Naive thymus-derived CD4-positive, alpha-beta T cell (primary cell): ENCODE results near the gene GJD4. TPM values are rescaled to one million over a fixed set of nuclear protein-coding genes. Genes with fewer than 3 reads are reported as not detected.

ENCODE experiments used
- ATAC-seq: fragments of 150-1000 bp; cut with Tn5 transposase; 2 replicates; pipeline ENCODE4 v1.10.0; 2021; ENCODE audit warnings: mild to moderate bottlenecking, moderate library complexity
- CTCF ChIA-PET: fragments of 350-600 bp; sonication (Branson Sonifier 250); formaldehyde crosslinking; loops from one replicate; lab custom pipeline; 2021; ENCODE audit warnings: antibody characterized with exemption; lab: Charles Lee
- POLR2A ChIA-PET: fragments of 350-600 bp; sonication (Branson Sonifier 250); formaldehyde crosslinking; loops from one replicate; lab custom pipeline; 2021; ENCODE audit warnings: antibody characterized with exemption, inconsistent platforms; lab: Charles Lee
- DNase-seq, 9 donors: peaks; one replicate each; pipeline versions ENCODE4 v3.0.0 to v3.0.0-alpha.2; 2020 to 2022; ENCODE audit warnings: mixed read lengths in 1 of 9
- H3K27ac ChIP-seq: one replicate; pipeline ENCODE4 v1.7.0; 2013; ENCODE audit warnings: mild to moderate bottlenecking, low read depth, low read length, moderate library complexity
- H3K27me3 ChIP-seq, 2 donors: one replicate each; pipeline ENCODE4 v1.7.0; 2013; ENCODE audit warnings: low read length in 2 of 2, mild to moderate bottlenecking in 2 of 2, moderate library complexity in 2 of 2; ENCODE audit not compliant: control insufficient read depth in 2 of 2, insufficient read depth in 2 of 2
- H3K36me3 ChIP-seq, 3 experiments: 1 replicate in 2 of 3; 2 replicates in 1 of 3; pipeline ENCODE4 v1.7.0; 2013; ENCODE audit warnings: low read length in 3 of 3, mild to moderate bottlenecking in 3 of 3, moderate library complexity in 1 of 3; ENCODE audit not compliant: insufficient read depth in 3 of 3, control insufficient read depth in 2 of 3
- H3K4me1 ChIP-seq, 2 donors: one replicate each; pipeline ENCODE4 v1.7.0; 2013; ENCODE audit warnings: low read length in 2 of 2, mild to moderate bottlenecking in 2 of 2, moderate library complexity in 1 of 2; ENCODE audit not compliant: control insufficient read depth in 2 of 2, insufficient read depth in 2 of 2
- H3K4me3 ChIP-seq: 2 replicates; pipeline ENCODE4 v1.7.0; 2013; ENCODE audit warnings: mild to moderate bottlenecking, low read length
- H3K9me3 ChIP-seq, 3 experiments: 1 replicate in 2 of 3; 2 replicates in 1 of 3; pipeline ENCODE4 v1.7.0; 2013; ENCODE audit warnings: low read length in 3 of 3; ENCODE audit not compliant: control insufficient read depth in 2 of 3
- H3K27ac Mint-ChIP-seq, 9 donors: one replicate each; pipeline ENCODE4 v1.8.0; 2020 to 2022; ENCODE audit warnings: mixed read lengths in 9 of 9, mild to moderate bottlenecking in 8 of 9, moderate library complexity in 5 of 9, inconsistent platforms in 2 of 9
- H3K27me3 Mint-ChIP-seq, 5 donors: one replicate each; pipeline ENCODE4 v1.8.0; 2021 to 2022; ENCODE audit warnings: mixed read lengths in 5 of 5, mild to moderate bottlenecking in 1 of 5
- H3K36me3 Mint-ChIP-seq, 5 donors: one replicate each; pipeline ENCODE4 v1.8.0; 2020 to 2022; ENCODE audit warnings: mixed read lengths in 5 of 5, mild to moderate bottlenecking in 3 of 5, inconsistent platforms in 1 of 5
- H3K4me1 Mint-ChIP-seq, 7 donors: one replicate each; pipeline ENCODE4 v1.8.0; 2020 to 2022; ENCODE audit warnings: mixed read lengths in 7 of 7, mild to moderate bottlenecking in 3 of 7, inconsistent platforms in 1 of 7
- H3K4me3 Mint-ChIP-seq, 10 donors: one replicate each; pipeline ENCODE4 v1.8.0; 2020 to 2022; ENCODE audit warnings: mild to moderate bottlenecking in 10 of 10, mixed read lengths in 10 of 10, moderate library complexity in 6 of 10, inconsistent platforms in 2 of 10
- H3K9me3 Mint-ChIP-seq, 11 donors: one replicate each; pipeline ENCODE4 v1.8.0; 2020 to 2022; ENCODE audit warnings: mixed read lengths in 11 of 11, mild to moderate bottlenecking in 4 of 11, inconsistent platforms in 1 of 11, moderate library complexity in 1 of 11
- intact Hi-C, 2 donors: fragments of 100-400 bp; cut with micrococcal nuclease; formaldehyde crosslinking; loops; one replicate each; pipeline ENCODE4 v1.15.1; 2023
- polyA plus RNA-seq, 2 donors: library from polyadenylated mRNA; unstranded; fragments of 300-500 nt; fragmentation: Illumina TruSeq; gene quantifications; one replicate each; pipeline ENCODE4 v1.2.3, GENCODE V29; 2021
- total RNA-seq, 6 experiments: library from RNA in 5 of 6; stranded (reverse) in 5 of 6; gene quantifications; 1 replicate in 5 of 6; 2 replicates in 1 of 6; pipeline ENCODE4 v1.2.3 and lab custom pipeline; 2021 to 2026

The GJD4 gene
- total and polyA plus RNA-seq, 7 experiments from 2014 or later, result not detected

DNA sequence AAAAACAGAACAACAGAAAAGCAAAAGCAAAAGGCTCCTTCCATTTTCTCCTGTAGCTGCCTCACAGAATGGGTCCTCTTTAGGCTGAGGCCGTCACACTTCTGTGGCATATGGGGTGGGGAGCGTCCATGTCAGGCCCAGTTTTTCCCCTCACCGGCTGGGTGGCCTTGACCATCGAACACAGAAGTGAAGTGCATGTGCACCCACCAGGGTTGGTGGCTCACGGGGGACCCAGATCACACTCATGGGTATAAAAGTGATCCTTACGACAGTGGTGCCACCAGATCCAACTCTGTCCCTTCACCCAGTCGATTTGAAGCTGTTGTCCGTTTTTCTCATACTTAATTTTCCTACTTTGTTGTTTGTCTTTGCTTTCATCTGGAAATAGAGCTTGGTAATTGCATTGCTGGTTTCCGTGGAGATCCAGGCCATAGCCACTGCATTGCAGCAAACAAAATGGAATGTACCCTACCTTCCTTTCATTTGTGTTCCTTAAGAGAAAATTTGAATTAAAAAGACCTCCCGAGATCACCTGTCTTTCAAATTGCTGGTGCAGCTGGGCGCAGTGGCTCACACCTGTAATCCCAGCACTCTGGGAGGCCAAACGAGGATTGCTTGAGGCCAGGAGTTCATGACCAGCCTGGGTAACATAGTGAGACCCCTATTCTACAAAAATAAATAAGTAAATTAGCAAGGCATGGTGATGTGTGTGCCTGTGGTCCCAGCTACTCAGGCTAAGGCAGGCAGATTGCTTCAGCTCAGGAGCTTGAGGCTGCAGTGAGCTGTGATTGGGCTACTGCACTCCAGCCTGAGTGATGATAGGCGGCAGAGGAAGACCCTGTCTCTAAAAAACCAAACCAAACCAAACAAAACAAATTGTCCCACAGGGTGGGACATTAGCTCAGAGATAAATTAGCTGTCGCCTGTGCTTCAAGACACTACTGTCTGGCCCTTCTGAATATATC, 10.7 kb upstream of the GJD4 start:
- no peak for ATAC-seq
- Histone ChIP-seq H3K27ac (no peak overlapping the region), H3K9me3 (peaks cover 0 to 7% (median 0%) of the 10 kb centered on the region in 3 experiments), H3K4me3 (no peak overlapping the region), H3K4me1 (no peaks in the 10 kb centered on the region), H3K36me3 (no peaks in the 10 kb centered on the region), H3K27me3 (no peaks in the 10 kb centered on the region)
- POLR2A ChIA-PET, result no interaction called here
- CTCF ChIA-PET, result no interaction called here
- Mint-ChIP-seq H3K36me3 (peaks cover 0 to 10% (median 6%) of the 10 kb centered on the region in 5 donors), H3K4me1 (peaks cover 0 to 1% (median 0%) of the 10 kb centered on the region in 7 donors), H3K27me3 (peaks cover 0 to 37% (median 17%) of the 10 kb centered on the region in 5 donors), H3K4me3 (no peak overlapping the region), H3K27ac (no peak overlapping the region), H3K9me3 (peaks cover 3 to 30% (median 13%) of the 10 kb centered on the region in 11 donors)
- no peak for DNase-seq
- intact Hi-C loops, result no loop called here

DNA sequence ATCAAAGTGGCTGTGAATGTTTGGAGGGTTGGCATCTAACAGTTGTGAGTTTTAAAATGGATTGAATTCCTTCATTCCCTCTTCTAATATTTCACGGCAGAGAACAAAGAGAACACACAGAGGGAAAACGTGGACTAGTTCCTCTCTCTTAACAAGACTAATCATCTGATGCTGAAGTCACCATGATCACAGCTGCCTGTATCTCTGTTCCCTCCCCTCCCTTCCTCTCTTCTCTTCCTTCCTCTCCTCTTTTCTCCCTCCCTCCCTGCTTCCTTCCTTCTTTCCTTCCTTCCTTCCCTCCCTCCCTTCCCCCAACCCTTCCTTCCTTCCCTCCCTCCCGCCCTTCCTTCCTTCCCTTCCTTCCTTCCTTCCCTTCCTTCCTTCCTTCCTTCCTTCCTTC, 10.0 kb upstream of the GJD4 start:
- POLR2A ChIA-PET, result no interaction called here
- peaks cover 3 to 28% (median 13%) of the 10 kb centered on the region in 11 donors for H3K9me3 Mint-ChIP-seq
- no peaks in the 10 kb centered on the region for H3K27me3 ChIP-seq
- H3K4me3 Mint-ChIP-seq, result no peak overlapping the region
- peaks cover 0 to 1% (median 0%) of the 10 kb centered on the region in 7 donors for H3K4me1 Mint-ChIP-seq
- H3K27me3 Mint-ChIP-seq, result peaks cover 0 to 35% (median 23%) of the 10 kb centered on the region in 5 donors
- CTCF ChIA-PET, result no interaction called here
- DNase-seq, result no peak
- H3K4me1 ChIP-seq, result no peaks in the 10 kb centered on the region
- H3K36me3 Mint-ChIP-seq, result peaks cover 0 to 10% (median 6%) of the 10 kb centered on the region in 5 donors
- intact Hi-C loops, result no loop called here
- H3K27ac ChIP-seq, result no peak overlapping the region
- no peak for ATAC-seq
- H3K27ac Mint-ChIP-seq, result no peak overlapping the region
- H3K4me3 ChIP-seq, result no peak overlapping the region
- no peaks in the 10 kb centered on the region for H3K36me3 ChIP-seq
- peaks cover 0 to 7% (median 0%) of the 10 kb centered on the region in 3 experiments for H3K9me3 ChIP-seq

DNA sequence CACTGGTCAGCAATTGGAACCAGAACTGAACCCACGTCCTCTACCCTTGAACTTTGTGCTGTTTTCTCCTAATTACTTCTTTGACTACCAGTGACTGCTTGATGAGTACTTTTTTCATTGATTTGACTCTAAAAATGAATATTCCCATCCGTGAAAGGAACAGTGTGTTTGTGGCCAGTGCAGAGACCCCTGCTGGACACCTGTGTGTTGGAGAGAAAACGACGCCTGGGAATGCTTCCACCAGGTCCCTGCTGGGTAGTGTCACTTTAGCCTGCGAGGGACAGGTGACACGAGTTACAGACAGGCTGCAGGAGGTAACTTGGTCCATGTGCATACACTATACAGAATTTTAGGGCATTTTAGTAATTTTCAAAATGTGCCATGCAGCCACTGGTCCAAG, 6.8 kb upstream of the GJD4 start:
- Histone ChIP-seq H3K36me3 (no peaks in the 10 kb centered on the region), H3K4me3 (no peak overlapping the region), H3K27ac (no peak overlapping the region), H3K4me1 (no peaks in the 10 kb centered on the region), H3K9me3 (no peaks in the 10 kb centered on the region), H3K27me3 (no peaks in the 10 kb centered on the region)
- peaks cover under 1 to 35% (median 25%) of the 10 kb centered on the region in 5 donors for H3K27me3 Mint-ChIP-seq
- ChIA-PET CTCF (no interaction called here), POLR2A (no interaction called here)
- peaks cover 0 to 5% (median 4%) of the 10 kb centered on the region in 5 donors for H3K36me3 Mint-ChIP-seq
- H3K27ac Mint-ChIP-seq, result no peak overlapping the region
- H3K4me3 Mint-ChIP-seq, result no peak overlapping the region
- peaks cover 0 to 1% (median 0%) of the 10 kb centered on the region in 7 donors for H3K4me1 Mint-ChIP-seq
- DNase-seq (no peak), ATAC-seq (no peak)
- H3K9me3 Mint-ChIP-seq, result peaks cover 0 to 17% (median 5%) of the 10 kb centered on the region in 11 donors
- intact Hi-C loops, result no loop called here

DNA sequence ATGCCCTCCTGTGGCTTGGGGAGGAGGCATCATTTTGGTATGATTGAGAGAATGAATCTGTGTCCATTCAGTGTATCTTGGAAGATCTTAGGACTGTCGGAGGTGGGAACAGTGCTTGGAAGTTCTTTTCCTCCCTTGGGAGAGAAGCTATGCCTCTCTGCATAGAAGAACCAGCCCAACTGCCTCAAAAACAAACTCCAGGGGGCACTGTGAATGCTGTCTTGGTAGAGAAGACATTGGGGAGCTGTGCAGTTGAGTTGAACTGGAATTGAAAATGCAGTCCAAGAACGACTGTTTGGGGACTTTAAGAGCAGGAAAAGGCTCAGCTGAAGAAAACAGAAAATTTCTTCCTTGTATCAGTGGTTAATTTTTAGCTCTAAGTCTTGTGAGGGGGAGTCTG, 4.9 kb upstream of the GJD4 start:
- H3K27ac ChIP-seq, result no peak overlapping the region
- no peaks in the 10 kb centered on the region for H3K9me3 ChIP-seq
- ATAC-seq (no peak), DNase-seq (no peak)
- no peaks in the 10 kb centered on the region for H3K36me3 ChIP-seq
- peaks cover 0 to 1% (median 0%) of the 10 kb centered on the region in 7 donors for H3K4me1 Mint-ChIP-seq
- CTCF ChIA-PET, result no interaction called here
- H3K27me3 ChIP-seq, result no peaks in the 10 kb centered on the region
- intact Hi-C loops, result no loop called here
- no peaks in the 10 kb centered on the region for H3K4me1 ChIP-seq
- no peak overlapping the region for H3K4me3 Mint-ChIP-seq
- H3K27me3 Mint-ChIP-seq, result peaks cover 12 to 43% (median 39%) of the 10 kb centered on the region in 5 donors
- peaks cover 0 to 5% (median 4%) of the 10 kb centered on the region in 5 donors for H3K36me3 Mint-ChIP-seq
- H3K9me3 Mint-ChIP-seq, result peaks cover 0 to 17% (median 5%) of the 10 kb centered on the region in 11 donors
- POLR2A ChIA-PET, result no interaction called here
- H3K27ac Mint-ChIP-seq, result no peak overlapping the region
- no peak overlapping the region for H3K4me3 ChIP-seq

DNA sequence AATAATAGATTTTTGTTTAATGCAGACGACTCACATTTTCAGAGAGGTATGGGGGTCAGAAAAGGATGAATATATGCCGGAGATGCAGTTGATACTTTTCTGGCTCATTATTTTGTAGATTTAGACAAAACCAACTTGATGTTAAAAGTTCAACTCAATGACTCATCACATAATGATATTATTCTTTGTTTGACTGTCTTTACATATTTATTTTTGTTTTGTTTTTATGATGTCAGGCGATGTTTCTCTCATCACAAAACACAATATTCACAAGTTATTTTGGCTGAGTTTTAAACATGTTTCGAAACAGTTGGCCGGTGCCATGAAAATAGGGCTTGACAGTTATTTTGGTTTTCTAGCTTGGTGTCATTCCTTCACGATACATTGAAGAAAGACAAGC, 1.3 kb downstream of the GJD4 start:
- intact Hi-C loops, result no loop called here
- DNase-seq (no peak), ATAC-seq (no peak)
- ChIA-PET CTCF (no interaction called here), POLR2A (no interaction called here)
- Mint-ChIP-seq H3K27me3 (peaks cover 45 to 59% (median 51%) of the 10 kb centered on the region in 5 donors), H3K4me1 (peaks cover 0 to 6% (median 5%) of the 10 kb centered on the region in 7 donors), H3K27ac (no peak overlapping the region), H3K36me3 (peaks cover 0 to 5% (median 2%) of the 10 kb centered on the region in 5 donors), H3K4me3 (peak overlapping the region in 1 of 10 donors; percentile 54), H3K9me3 (peaks cover 0 to 14% (median 4%) of the 10 kb centered on the region in 11 donors)
- Histone ChIP-seq H3K4me1 (no peaks in the 10 kb centered on the region), H3K27ac (no peak overlapping the region), H3K4me3 (no peak overlapping the region), H3K36me3 (no peaks in the 10 kb centered on the region), H3K27me3 (no peaks in the 10 kb centered on the region), H3K9me3 (no peaks in the 10 kb centered on the region)

DNA sequence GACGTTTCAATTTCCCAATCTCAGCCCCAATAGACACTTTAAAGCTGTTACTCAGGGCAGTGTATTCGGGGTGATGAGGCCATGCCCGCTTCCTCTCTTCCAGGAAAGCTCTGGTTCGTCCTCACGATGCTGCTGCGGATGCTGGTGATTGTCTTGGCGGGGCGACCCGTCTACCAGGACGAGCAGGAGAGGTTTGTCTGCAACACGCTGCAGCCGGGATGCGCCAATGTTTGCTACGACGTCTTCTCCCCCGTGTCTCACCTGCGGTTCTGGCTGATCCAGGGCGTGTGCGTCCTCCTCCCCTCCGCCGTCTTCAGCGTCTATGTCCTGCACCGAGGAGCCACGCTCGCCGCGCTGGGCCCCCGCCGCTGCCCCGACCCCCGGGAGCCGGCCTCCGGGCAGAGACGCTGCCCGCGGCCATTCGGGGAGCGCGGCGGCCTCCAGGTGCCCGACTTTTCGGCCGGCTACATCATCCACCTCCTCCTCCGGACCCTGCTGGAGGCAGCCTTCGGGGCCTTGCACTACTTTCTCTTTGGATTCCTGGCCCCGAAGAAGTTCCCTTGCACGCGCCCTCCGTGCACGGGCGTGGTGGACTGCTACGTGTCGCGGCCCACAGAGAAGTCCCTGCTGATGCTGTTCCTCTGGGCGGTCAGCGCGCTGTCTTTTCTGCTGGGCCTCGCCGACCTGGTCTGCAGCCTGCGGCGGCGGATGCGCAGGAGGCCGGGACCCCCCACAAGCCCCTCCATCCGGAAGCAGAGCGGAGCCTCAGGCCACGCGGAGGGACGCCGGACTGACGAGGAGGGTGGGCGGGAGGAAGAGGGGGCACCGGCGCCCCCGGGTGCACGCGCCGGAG, 2.6 kb downstream of the GJD4 start:
- Histone ChIP-seq H3K4me1 (no peaks in the 10 kb centered on the region), H3K27ac (no peak overlapping the region), H3K36me3 (no peaks in the 10 kb centered on the region), H3K4me3 (no peak overlapping the region), H3K27me3 (no peaks in the 10 kb centered on the region), H3K9me3 (no peaks in the 10 kb centered on the region)
- peaks cover 0 to 6% (median 5%) of the 10 kb centered on the region in 7 donors for H3K4me1 Mint-ChIP-seq
- CTCF ChIA-PET, result no interaction called here
- ATAC-seq (peak; percentile 27), DNase-seq (no peak)
- POLR2A ChIA-PET, result interaction anchor here (0.6 kb wide), 1 partner anchor 290 kb away, joined by 3 read pairs; no protein-coding TSS in a partner anchor
- intact Hi-C loops, result no loop called here
- H3K4me3 Mint-ChIP-seq, result peak overlapping the region; percentile 68 to 81 (median 78)
- peaks cover 45 to 66% (median 58%) of the 10 kb centered on the region in 5 donors for H3K27me3 Mint-ChIP-seq
- no peak overlapping the region for H3K27ac Mint-ChIP-seq
- peaks cover 0 to 14% (median 2%) of the 10 kb centered on the region in 11 donors for H3K9me3 Mint-ChIP-seq
- peaks cover 0 to 3% (median 0%) of the 10 kb centered on the region in 5 donors for H3K36me3 Mint-ChIP-seq
